PC-3 (cell line): Measurements from ENCODE around the gene NTRK1.

ENCODE experiments used
- EZH2 ChIP-seq: fragments of 300-600 bp; sonication (generic); IDR thresholded peaks from one replicate; pipeline ENCODE4 v1.6.1; 2017; ENCODE audit warnings: antibody characterized with exemption, mild to moderate bottlenecking, low read length; ENCODE audit not compliant: unreplicated experiment
- EZH2phosphoT487 ChIP-seq: fragments of 300-600 bp; sonication (generic); IDR thresholded peaks from 2 replicates; pipeline ENCODE4 v1.6.1; 2018; ENCODE audit warnings: mild to moderate bottlenecking, antibody characterized with exemption, low read length, borderline replicate concordance
- TF ChIP-seq, protein P1 (sequence below): fragments of 300-600 bp; sonication (generic); conservative IDR thresholded peaks from 2 replicates; pipeline ENCODE4 v1.5.1; 2017; ENCODE audit warnings: antibody characterized with exemption, low read depth, mild to moderate bottlenecking, low read length

DNA sequence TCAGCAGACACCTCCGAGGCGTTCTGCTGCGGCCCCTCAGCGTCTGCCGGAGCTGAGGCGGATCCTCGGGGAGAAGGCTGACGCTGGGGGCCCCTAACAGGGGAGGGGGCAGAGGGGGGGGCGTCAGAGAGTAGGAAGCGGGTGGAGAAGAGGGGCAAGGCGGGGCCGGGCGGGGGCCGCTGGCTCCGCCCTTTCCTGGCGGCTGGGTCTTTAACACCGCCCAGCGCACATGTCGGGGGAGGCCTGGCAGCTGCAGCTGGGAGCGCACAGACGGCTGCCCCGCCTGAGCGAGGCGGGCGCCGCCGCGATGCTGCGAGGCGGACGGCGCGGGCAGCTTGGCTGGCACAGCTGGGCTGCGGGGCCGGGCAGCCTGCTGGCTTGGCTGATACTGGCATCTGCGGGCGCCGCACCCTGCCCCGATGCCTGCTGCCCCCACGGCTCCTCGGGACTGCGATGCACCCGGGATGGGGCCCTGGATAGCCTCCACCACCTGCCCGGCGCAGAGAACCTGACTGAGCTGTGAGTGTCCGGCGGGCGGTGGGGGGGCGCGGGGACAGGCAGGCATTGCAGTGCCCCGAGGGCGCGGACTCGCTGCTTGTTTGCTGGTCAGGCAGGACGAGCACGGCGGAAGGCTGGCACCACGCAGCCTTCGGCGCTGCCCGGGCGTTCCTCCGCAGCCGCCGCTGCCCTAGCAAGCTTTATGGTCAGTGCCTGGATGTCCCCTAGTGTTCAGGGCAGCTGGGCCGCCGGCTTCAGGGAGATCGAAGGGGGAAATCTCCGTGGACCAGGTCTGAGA, at the start of gene NTRK1:
- TF ChIP-seq, protein P1, sequence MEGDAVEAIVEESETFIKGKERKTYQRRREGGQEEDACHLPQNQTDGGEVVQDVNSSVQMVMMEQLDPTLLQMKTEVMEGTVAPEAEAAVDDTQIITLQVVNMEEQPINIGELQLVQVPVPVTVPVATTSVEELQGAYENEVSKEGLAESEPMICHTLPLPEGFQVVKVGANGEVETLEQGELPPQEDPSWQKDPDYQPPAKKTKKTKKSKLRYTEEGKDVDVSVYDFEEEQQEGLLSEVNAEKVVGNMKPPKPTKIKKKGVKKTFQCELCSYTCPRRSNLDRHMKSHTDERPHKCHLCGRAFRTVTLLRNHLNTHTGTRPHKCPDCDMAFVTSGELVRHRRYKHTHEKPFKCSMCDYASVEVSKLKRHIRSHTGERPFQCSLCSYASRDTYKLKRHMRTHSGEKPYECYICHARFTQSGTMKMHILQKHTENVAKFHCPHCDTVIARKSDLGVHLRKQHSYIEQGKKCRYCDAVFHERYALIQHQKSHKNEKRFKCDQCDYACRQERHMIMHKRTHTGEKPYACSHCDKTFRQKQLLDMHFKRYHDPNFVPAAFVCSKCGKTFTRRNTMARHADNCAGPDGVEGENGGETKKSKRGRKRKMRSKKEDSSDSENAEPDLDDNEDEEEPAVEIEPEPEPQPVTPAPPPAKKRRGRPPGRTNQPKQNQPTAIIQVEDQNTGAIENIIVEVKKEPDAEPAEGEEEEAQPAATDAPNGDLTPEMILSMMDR, result no peak
- TF ChIP-seq EZH2 (peak; percentile 64), EZH2phosphoT487 (0 out of 2 replicates have a peak, but pooled peaks have one; percentile 1)
